ELF-1 (cell line): ENCODE measurements around the gene PAPOLA.
A peak's percentile ranks its signal among the peaks of the same experiment; 100 is the strongest.

Experiments
- DNase-seq: peaks from one replicate; pipeline ENCODE4 v3.0.0-alpha.2; 2016; ENCODE audit warnings: low read depth, low spot score

Gene PAPOLA

GRCh38 chr14:96502621-96503305 is 581 bp downstream of the PAPOLA start:
- peak; percentile 52 for DNase-seq

DNA sequence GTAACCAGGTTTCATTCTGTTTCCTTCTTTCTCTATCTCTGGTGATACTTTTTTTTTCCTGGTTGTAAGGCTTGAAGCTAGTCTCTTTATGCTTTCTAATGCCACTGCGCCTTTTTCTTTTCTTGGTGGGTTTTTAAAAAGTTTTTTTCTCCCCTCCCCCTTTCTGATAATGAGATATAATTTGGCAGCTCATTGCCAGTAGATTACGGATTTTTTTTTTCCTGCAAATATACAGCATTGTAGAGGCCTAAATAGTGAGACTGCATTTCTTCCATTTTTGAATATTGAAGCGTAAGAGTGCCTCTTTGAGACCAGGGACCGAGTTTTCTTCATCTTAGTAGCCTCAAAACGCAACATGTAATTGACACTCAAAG is 1.1 kb downstream of the PAPOLA start:
- DNase-seq: no peak

DNA sequence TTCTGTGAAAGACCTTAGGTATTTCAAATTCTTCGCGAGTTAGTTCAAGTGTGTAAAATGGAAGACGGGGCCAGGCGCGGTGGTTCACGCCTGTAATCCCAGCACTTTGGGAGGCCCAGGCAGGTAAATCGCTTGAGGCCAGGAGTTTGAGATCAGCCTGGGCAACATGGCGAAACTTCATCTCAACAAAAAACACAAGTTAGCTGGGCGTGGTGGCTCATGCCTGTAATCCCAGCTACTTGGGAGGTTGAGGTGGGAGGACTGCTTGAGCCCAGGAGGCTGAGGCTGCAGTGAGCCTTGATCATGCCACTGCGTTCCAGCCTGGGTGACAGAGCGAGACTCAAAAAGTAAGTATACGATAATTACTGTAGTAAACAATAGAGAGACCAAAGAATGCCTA is 2.2 kb downstream of the PAPOLA start:
- peak; percentile 41 for DNase-seq

DNA sequence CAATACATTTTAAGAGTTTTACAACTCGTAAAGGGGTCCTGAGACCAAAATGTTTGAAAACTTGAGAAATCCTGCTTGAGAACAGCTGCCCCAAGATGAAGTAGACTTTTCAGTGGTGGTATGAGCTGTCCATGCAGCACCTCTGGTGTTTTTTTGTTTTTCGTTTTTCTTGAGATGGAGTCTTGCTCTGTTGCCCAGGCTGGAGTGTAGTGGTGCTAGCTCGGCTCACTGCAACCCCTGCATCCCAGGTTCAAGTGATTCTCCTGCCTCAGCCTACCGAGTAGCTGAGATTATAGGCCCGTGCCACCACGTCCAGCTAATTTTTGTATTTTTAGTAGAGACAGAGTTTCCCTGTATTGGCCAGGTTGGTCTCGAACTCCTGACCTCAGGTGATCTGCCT is 5.5 kb downstream of the PAPOLA start:
- DNase-seq: no peak

DNA sequence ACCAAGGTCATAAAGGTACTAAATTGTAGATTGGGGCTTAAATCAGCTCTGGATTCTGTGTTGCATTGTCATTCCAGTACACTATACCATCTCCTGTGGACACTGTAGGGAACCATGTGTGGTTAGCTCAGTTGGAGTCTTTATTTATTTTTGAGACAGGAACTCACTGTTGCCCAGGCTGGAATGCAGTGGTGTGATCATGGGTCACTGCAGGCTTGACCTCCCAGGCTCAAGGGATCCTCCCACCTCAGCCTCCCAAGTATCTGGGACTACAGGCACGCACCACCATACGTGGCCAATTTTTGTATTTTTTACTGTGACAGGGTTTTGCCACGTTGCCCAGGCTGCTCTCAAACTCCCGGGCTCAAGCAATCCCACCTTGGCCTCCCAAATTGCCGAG is 6.7 kb downstream of the PAPOLA start:
- DNase-seq: peak; percentile 21

GRCh38 chr14:96509457-96510090 is 7.4 kb downstream of the PAPOLA start:
- no peak for DNase-seq

DNA sequence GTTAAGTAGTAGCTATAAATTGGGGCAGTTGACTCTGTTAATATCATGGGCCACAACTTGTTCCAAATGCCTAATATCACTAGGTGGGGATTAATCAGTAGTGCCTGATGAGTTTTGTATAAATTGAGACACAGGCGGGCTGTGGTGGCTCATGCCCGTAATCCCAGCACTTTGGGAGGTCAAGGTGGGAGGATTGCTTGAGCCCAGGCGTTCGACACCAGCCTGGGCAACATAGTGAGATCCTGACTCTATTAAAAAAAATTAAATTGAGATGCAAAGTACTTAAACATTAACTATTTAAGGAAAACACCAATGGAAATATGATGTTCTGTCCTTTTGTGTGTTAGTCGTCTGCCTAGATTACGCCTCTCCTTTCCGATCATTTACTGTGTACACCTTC is 9.0 kb downstream of the PAPOLA start:
- DNase-seq: no peak

GRCh38 chr14:96511667-96512066 is 9.5 kb downstream of the PAPOLA start:
- no peak for DNase-seq

DNA sequence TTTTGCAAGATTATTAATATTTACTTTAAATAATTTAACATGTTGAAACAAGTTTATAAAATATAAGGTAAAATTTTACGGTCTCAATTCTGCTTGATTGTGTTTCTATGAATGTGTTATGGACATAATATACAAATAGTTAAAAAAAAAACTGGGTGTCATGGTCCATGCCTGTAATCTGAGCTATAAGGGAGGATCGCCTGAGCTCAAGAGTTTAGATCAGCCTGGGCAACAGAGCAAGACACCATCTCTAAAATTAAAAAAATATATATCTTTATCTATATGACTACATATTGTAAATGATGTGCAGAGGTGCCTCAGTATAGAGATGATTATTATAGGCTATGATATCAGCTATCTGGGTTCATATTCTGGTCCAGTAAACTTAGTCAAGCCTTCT is 9.9 kb downstream of the PAPOLA start:
- DNase-seq: no peak

- DNase-seq: peak; percentile 41
Measured at GRCh38 chr14:96512602-96513397, 10.6 kb downstream of the PAPOLA start.

DNA sequence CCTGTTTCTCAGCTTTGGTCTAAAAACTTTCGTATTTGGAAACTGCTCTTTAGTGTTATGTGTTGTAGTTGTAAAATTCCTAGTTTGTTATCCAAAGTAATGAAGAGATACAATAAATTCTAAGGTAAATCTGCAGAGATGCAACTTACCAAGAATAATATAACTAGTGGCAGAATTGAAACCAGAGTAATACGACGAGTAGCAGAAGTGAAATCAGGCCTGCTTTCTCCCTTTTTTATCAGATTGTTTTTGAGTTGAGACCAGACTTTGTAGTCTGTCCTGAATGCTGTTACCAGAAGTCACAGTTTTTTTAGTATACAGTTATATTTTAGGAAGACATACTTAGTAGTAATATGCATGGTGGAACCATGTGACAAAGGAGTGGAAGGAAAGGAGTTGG is 12.5 kb downstream of the PAPOLA start:
- no peak for DNase-seq

DNA sequence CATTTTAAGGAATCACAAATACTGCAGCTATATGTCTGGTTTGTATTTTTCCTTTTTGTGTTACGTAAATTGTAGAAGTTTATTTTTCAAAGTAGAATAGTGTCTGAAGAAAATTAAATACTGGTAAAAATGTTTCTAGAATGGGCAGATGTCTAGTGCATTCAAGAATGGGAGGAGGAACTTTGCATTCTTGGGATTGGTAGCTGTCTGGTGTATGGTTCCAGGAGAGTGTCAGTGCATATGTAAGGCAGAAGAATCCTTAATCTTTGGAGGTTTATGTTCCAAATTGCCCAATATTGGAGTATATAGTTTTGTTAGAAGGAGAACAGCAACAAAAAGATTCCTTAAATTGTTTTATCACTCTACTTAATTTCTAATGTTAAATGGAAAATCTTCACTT is 13.5 kb downstream of the PAPOLA start:
- DNase-seq: no peak

DNA sequence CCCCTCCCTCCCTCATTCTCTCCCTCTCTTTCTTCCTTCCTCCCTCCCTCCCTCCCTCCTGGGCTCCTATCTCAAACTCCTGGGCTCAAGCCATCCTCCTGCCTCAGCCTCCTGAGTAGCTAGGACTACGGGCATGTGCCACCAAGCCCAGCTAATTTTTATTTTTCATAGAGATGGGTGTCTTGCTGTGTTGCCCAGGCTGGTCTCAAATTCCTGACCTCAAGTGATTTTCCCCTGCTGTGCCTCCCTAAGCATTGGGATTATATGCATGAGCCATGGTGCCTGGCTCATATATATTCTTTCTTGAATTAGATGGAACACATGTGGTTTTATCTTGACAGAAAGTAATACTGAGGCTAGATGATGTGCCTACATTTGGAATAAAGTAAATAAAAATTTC is 14.2 kb downstream of the PAPOLA start:
- no peak for DNase-seq

- DNase-seq: no peak
Measured at GRCh38 chr14:96519970-96520369, 17.8 kb downstream of the PAPOLA start.

- no peak for DNase-seq
Measured at GRCh38 chr14:96525452-96525851, 23.3 kb downstream of the PAPOLA start.

GRCh38 chr14:96532632-96533031 is 30.4 kb downstream of the PAPOLA start:
- no peak for DNase-seq

GRCh38 chr14:96536807-96537206 is 34.6 kb downstream of the PAPOLA start:
- no peak for DNase-seq

DNA sequence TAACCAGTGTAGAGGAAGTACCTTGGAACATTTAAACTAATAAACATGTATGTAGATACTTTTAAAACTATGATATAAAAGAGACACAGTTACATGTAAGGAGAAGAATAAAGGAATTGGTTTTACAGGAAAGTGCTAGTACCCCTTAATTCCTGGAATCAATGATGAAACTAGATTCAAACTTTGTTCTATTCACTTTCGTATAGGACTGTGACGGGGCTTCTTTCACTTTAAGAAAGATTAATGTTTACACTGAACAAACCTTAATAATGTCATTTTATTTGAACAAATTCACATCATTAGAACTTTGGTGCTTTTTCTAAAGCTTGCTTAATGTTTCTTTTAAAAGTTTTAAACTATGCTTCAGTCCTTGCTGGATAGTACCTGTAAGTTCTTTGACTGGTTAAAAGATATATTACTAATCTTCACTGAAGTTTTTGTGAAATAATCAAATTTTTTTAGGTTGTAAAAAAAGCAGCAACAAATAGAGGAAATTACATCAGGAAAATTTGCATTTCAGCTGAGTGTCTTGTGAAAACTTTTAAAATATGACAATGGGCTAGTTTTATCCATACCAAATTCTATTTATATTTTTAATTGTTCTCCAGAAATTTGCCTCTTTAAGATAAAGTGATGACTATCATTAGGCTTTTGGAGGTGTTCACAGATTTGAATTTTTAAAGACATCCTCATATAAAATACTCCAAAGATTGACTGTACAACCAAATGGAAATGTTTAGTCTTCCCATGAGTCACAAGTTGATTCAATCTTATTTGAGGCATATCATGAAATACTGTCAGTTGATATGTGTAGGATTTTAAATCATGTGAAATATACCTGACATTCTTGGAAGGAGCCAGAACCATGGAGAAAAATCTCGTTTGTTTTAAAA is 36.2 kb downstream of the PAPOLA start:
- no peak for DNase-seq

DNA sequence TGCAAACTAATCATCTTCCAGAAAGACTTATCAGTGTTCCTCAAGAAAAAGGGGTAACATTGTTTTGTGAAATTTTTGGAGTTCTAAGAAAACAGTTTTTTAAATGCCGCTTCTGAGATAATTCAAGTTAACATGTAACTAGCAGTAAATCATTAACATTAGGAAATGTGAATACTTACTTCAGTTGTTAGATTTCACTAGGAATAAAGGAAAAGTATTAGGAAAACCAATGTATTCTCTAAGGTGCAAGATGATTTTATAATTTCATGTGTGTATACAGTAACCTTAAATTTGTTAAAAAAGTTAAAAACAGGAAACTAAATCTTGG is 36.8 kb downstream of the PAPOLA start:
- no peak for DNase-seq

GRCh38 chr14:96554315-96554910 is 52.2 kb downstream of the PAPOLA start:
- no peak for DNase-seq

DNA sequence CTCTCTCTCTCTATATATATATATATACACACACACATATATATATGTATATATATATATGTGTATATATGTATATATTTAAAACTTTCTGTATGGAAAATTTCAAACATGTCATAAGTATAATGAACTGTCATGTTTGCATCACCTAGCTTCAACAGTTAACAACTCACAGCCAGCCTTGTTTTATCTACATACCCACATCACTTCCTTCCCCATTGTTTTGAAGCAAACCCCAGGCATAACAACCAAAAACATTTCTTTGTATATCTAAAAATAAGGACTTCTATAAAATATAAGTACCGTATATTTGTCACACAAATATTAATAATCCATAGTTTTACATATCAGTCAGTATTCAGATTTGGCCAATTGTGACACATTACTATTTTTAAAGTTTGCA is 57.4 kb downstream of the PAPOLA start:
- DNase-seq: no peak

GRCh38 chr14:96564389-96564788 is 62.2 kb downstream of the PAPOLA start:
- DNase-seq: no peak
